HL-60 (cell line): ENCODE results near the gene UBXN7.
"Not testable (repeated sequence)": the region's sequence is repeated elsewhere in the genome, so short reads cannot be mapped to it uniquely, and the experiment has no call there.

Experiments used
- DNase-seq, 2 experiments: peaks; one replicate each; pipeline ENCODE4 v3.0.0-alpha.2; 2010 to 2020; ENCODE audit warnings: low read depth in 1 of 2, low spot score in 1 of 2
- H3K27ac ChIP-seq: fragments of 250-450 bp; sonication (Bioruptor Pico); replicated peaks from 2 replicates; pipeline ENCODE4 v1.5.1; 2020; ENCODE audit warnings: mild to moderate bottlenecking, moderate library complexity
- H3K27me3 ChIP-seq: fragments of 250-450 bp; sonication (Bioruptor Pico); 2 replicates; pipeline ENCODE4 v1.5.1; 2021; ENCODE audit warnings: mild to moderate bottlenecking, moderate library complexity; ENCODE audit not compliant: insufficient read depth, poor library complexity, severe bottlenecking
- H3K4me3 ChIP-seq: replicated peaks from 2 replicates; pipeline ENCODE4 v1.5.1; 2011; ENCODE audit warnings: mild to moderate bottlenecking, control low read depth, low read length; ENCODE audit not compliant: insufficient read depth
- GABPA ChIP-seq: IDR thresholded peaks from 2 replicates; pipeline ENCODE4 v1.6.1; 2012; ENCODE audit warnings: low read depth
- POLR2AphosphoS5 ChIP-seq: IDR thresholded peaks from 2 replicates; pipeline ENCODE4 v1.6.1; 2012; ENCODE audit warnings: low read depth
- SPI1 ChIP-seq: IDR thresholded peaks from 2 replicates; pipeline ENCODE4 v1.6.1; 2012; ENCODE audit warnings: low read depth, mild to moderate bottlenecking, borderline replicate concordance
- TF ChIP-seq, protein P1 (sequence below): IDR thresholded peaks from one replicate; pipeline ENCODE4 v1.5.1; 2011; ENCODE audit warnings: low read length, control low read depth, inconsistent platforms; ENCODE audit not compliant: insufficient read depth
- TF ChIP-seq, protein P2 (sequence below): IDR thresholded peaks from 2 replicates; pipeline ENCODE4 v1.6.1; 2012; ENCODE audit warnings: low read depth; ENCODE audit not compliant: insufficient replicate concordance

The UBXN7 gene

DNA sequence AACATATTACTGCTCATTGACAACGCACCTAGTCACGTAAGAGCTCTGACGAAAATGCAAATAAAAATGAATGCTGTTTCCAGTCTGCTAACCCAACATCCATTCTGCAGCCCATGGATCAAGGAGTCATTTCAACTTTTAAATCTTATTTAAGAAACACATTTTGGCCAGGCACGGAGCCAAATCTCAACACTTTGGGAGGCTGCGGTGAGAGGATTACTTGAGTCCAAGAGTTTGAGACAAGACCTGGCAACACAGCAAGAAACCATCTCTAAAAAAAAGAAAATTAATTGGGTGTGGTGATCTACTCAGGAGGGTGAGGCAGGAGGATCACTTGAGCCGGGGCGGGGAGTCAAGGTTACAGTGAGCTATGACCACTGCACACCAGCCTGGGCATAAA lies 71.6 kb downstream of the UBXN7 start:
- Histone ChIP-seq H3K4me3 (no peak overlapping the region), H3K27me3 (no peaks in the 10 kb centered on the region), H3K27ac (no peak overlapping the region)
- no peak for DNase-seq
- TF ChIP-seq, protein P1, sequence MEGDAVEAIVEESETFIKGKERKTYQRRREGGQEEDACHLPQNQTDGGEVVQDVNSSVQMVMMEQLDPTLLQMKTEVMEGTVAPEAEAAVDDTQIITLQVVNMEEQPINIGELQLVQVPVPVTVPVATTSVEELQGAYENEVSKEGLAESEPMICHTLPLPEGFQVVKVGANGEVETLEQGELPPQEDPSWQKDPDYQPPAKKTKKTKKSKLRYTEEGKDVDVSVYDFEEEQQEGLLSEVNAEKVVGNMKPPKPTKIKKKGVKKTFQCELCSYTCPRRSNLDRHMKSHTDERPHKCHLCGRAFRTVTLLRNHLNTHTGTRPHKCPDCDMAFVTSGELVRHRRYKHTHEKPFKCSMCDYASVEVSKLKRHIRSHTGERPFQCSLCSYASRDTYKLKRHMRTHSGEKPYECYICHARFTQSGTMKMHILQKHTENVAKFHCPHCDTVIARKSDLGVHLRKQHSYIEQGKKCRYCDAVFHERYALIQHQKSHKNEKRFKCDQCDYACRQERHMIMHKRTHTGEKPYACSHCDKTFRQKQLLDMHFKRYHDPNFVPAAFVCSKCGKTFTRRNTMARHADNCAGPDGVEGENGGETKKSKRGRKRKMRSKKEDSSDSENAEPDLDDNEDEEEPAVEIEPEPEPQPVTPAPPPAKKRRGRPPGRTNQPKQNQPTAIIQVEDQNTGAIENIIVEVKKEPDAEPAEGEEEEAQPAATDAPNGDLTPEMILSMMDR: no peak
- TF ChIP-seq SPI1 (no peak), GABPA (no peak), POLR2AphosphoS5 (no peak)
- TF ChIP-seq, protein P2, sequence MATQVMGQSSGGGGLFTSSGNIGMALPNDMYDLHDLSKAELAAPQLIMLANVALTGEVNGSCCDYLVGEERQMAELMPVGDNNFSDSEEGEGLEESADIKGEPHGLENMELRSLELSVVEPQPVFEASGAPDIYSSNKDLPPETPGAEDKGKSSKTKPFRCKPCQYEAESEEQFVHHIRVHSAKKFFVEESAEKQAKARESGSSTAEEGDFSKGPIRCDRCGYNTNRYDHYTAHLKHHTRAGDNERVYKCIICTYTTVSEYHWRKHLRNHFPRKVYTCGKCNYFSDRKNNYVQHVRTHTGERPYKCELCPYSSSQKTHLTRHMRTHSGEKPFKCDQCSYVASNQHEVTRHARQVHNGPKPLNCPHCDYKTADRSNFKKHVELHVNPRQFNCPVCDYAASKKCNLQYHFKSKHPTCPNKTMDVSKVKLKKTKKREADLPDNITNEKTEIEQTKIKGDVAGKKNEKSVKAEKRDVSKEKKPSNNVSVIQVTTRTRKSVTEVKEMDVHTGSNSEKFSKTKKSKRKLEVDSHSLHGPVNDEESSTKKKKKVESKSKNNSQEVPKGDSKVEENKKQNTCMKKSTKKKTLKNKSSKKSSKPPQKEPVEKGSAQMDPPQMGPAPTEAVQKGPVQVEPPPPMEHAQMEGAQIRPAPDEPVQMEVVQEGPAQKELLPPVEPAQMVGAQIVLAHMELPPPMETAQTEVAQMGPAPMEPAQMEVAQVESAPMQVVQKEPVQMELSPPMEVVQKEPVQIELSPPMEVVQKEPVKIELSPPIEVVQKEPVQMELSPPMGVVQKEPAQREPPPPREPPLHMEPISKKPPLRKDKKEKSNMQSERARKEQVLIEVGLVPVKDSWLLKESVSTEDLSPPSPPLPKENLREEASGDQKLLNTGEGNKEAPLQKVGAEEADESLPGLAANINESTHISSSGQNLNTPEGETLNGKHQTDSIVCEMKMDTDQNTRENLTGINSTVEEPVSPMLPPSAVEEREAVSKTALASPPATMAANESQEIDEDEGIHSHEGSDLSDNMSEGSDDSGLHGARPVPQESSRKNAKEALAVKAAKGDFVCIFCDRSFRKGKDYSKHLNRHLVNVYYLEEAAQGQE: no peak

DNA sequence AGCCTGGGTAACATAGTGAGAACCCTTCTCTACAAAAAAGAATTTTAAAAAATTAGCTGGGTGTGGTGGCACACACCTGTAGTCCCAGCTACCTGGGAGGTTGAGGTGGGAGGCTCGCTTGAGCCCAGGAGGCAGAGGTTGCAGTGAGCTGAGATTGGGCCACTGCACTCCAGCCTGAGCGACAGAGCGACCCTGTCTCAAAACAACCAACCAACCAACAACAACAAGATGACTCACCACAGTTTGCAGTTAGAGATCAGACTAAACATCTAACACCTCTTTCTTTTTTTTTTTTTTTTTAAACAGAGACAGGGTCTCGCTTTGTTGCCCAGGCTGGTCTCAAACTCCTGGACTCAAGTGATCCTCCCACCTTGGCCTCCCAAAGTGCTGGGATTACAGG lies 73.7 kb downstream of the UBXN7 start:
- not testable (repeated sequence) for H3K4me3 ChIP-seq, H3K27ac ChIP-seq, H3K27me3 ChIP-seq, DNase-seq

DNA sequence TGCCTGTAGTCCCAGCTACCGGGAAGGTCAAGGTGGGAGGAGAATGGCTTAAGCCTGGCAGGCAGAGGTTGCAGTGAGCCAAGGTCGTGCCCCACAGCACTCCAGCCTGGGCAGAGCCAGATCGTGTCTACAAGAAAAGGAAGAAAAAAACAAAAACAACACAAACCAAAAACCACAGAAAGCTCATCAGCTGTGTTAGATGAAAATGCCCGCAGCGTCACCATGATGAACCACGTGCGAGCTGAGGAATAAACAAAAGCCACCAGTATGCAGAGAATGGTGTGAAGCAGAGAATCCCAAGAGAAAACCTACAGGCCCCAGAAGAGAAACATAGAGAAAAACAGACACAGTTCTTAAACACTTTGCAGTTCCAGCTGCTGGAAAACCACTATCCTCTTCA lies 74.3 kb downstream of the UBXN7 start:
- Histone ChIP-seq H3K27me3 (no peaks in the 10 kb centered on the region), H3K4me3 (no peak overlapping the region), H3K27ac (no peak overlapping the region)
- TF ChIP-seq, protein P1: no peak
- no peak for TF ChIP-seq POLR2AphosphoS5
- DNase-seq: no peak

DNA sequence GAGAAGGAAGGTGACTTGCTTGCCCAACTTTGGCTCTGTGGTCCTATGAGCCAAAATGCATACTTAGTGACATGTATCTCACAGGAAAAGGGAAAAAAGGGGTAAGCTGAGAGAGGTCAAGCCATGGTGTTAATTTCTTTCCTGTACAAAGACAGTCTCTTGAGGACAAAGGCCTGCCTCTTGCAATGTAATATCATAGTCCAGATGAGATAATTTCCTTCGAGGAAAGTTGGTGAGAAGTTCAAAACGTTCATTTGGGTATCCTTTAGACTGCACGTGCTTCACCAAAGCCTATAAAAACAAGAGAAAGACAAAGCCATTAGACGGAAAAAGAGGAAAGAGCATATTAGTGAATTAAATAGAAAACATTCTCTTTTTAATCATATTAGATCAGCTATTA lies 75.7 kb downstream of the UBXN7 start:
- Histone ChIP-seq H3K27ac (no peak overlapping the region), H3K4me3 (no peak overlapping the region), H3K27me3 (no peaks in the 10 kb centered on the region)
- no peak for TF ChIP-seq SPI1
- TF ChIP-seq, protein P1: no peak
- no peak for TF ChIP-seq GABPA
- DNase-seq: no peak

DNA sequence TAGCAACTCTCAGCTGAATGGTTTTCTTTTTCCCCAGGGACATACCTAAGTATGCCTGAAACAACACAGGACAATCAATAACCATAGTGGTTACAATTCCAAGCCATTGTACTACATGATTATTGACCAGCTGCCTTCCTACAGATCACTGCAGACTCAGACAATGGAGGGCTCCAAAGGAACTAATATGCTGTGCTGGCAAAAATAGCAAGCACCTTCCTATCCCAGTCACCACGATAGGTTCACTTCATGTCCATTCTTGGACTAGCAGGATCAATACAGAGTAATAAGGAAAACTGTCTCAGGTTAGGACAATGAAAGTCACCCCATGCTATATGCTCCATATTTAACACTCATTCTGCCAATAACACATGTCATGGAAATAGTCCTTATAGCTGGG lies 76.6 kb downstream of the UBXN7 start:
- DNase-seq: no peak
- TF ChIP-seq GABPA (no peak), SPI1 (no peak), POLR2AphosphoS5 (no peak)
- TF ChIP-seq, protein P2: no peak
- TF ChIP-seq, protein P1: no peak
- no peak overlapping the region for H3K27ac ChIP-seq
- no peaks in the 10 kb centered on the region for H3K27me3 ChIP-seq
- no peak overlapping the region for H3K4me3 ChIP-seq
